ENCODE results near the gene TJAP1. TPM values are rescaled to one million over a fixed set of nuclear protein-coding genes. Genes with fewer than 3 reads are reported as not detected.

TJAP1 gene
- total and polyA plus RNA-seq, 8 donors: 24.5 to 46.9 (median 37.5) TPM

DNA sequence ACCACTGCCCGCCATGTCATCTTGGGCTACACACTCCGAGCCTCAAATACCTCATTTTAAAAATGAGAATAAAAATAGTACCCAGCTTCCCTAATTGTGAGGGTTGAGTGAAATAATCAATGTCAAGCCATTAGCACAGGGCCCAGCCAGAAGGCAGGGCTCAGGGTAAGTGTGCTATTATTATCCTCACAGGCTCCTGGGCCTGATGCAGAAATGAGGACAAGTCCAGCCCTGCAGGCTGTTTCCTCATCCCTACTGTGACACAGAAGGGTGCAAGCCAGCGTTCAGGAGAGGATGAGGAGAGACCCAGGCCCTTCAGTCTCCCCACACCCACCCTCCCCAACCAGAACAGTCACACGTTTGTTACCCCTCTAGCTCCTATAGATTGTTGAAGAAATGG, 26.0 kb upstream of the TJAP1 start:
- Histone ChIP-seq H3K4me1 (peaks cover 0 to 21% of the 10 kb centered on the region in 2 donors), H3K27me3 (peaks cover 3 to 23% of the 10 kb centered on the region in 2 donors), H3K27ac (no peak overlapping the region), H3K9me3 (no peaks in the 10 kb centered on the region), H3K4me3 (no peak overlapping the region), H3K36me3 (peaks cover 0 to 72% of the 10 kb centered on the region in 2 donors)
- intact Hi-C loops (cut with DNase I): loop anchor here (5.0 to 10.0 kb wide), 2 partner anchors 53 to 56 kb away; no protein-coding TSS in a partner anchor
- TF ChIP-seq, protein P1, sequence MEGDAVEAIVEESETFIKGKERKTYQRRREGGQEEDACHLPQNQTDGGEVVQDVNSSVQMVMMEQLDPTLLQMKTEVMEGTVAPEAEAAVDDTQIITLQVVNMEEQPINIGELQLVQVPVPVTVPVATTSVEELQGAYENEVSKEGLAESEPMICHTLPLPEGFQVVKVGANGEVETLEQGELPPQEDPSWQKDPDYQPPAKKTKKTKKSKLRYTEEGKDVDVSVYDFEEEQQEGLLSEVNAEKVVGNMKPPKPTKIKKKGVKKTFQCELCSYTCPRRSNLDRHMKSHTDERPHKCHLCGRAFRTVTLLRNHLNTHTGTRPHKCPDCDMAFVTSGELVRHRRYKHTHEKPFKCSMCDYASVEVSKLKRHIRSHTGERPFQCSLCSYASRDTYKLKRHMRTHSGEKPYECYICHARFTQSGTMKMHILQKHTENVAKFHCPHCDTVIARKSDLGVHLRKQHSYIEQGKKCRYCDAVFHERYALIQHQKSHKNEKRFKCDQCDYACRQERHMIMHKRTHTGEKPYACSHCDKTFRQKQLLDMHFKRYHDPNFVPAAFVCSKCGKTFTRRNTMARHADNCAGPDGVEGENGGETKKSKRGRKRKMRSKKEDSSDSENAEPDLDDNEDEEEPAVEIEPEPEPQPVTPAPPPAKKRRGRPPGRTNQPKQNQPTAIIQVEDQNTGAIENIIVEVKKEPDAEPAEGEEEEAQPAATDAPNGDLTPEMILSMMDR (IDR thresholded peaks at IDR 0.05): no peak
- no peak for ATAC-seq
- no peak for DNase-seq

GRCh38 chr6:43451939-43452338, 25.4 kb upstream of the TJAP1 start:
- peaks cover 8 to 29% of the 10 kb centered on the region in 2 donors for H3K27me3 ChIP-seq
- no peak for DNase-seq
- TF ChIP-seq, protein P1 (IDR thresholded peaks at IDR 0.05): no peak
- no peak for ATAC-seq
- intact Hi-C loops (cut with DNase I): loop anchor here (5.0 to 10.0 kb wide), 2 partner anchors 53 to 55 kb away; no protein-coding TSS in a partner anchor
- no peak overlapping the region for H3K27ac ChIP-seq
- peaks cover 0 to 21% of the 10 kb centered on the region in 2 donors for H3K4me1 ChIP-seq
- no peak overlapping the region for H3K4me3 ChIP-seq
- peaks cover 0 to 66% of the 10 kb centered on the region in 2 donors for H3K36me3 ChIP-seq
- no peaks in the 10 kb centered on the region for H3K9me3 ChIP-seq

GRCh38 chr6:43452896-43453295, 24.5 kb upstream of the TJAP1 start:
- Histone ChIP-seq H3K36me3 (peaks cover 0 to 56% of the 10 kb centered on the region in 2 donors), H3K27ac (no peak overlapping the region), H3K9me3 (no peaks in the 10 kb centered on the region), H3K27me3 (peaks cover 8 to 38% of the 10 kb centered on the region in 2 donors), H3K4me3 (no peak overlapping the region), H3K4me1 (peaks cover 0 to 21% of the 10 kb centered on the region in 2 donors)
- no peak for ATAC-seq
- TF ChIP-seq, protein P1 (IDR thresholded peaks at IDR 0.05): no peak
- intact Hi-C loops (cut with DNase I): loop anchor here (5.0 to 10.0 kb wide), 2 partner anchors 52 to 54 kb away; no protein-coding TSS in a partner anchor
- DNase-seq: no peak

- Histone ChIP-seq H3K36me3 (peaks cover 0 to 47% of the 10 kb centered on the region in 2 donors), H3K4me3 (no peak overlapping the region), H3K9me3 (no peaks in the 10 kb centered on the region), H3K4me1 (peaks cover 0 to 21% of the 10 kb centered on the region in 2 donors), H3K27ac (no peak overlapping the region), H3K27me3 (peaks cover 8 to 48% of the 10 kb centered on the region in 2 donors)
- no peak for DNase-seq
- ATAC-seq: no peak
- TF ChIP-seq, protein P1 (IDR thresholded peaks at IDR 0.05): no peak
- intact Hi-C loops (cut with DNase I): loop anchor here (5.0 to 10.0 kb wide), 2 partner anchors 51 to 53 kb away; no protein-coding TSS in a partner anchor
These were observed 23.5 kb upstream of the TJAP1 start for GRCh38 chr6:43453831-43454230.

DNA sequence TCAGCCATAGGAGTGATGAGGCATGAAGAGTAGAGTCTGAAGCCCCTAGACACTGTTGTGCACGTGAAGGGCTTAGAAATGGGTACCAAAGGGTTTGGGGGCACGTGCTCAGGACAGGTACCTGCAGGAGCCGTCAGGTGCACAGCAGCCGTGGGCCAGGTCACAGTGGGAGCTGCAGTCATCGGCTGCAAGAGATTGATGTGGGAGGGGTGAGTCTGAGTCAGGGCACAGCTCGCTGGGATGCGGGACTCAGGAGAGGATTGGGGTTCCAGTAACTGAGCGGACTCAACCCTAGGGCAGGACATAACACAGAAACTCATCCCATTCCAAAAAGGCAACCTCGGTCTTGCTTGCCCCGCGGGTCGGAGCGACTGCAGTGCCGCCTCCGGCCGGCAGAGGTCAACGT, 23.1 kb upstream of the TJAP1 start:
- Histone ChIP-seq H3K4me1 (peaks cover 0 to 21% of the 10 kb centered on the region in 2 donors), H3K4me3 (peak overlapping the region; percentile 42 to 54), H3K9me3 (no peaks in the 10 kb centered on the region), H3K36me3 (peaks cover 0 to 43% of the 10 kb centered on the region in 2 donors), H3K27me3 (peaks cover 12 to 52% of the 10 kb centered on the region in 2 donors), H3K27ac (no peak overlapping the region)
- TF ChIP-seq, protein P1 (IDR thresholded peaks at IDR 0.05): peak; percentile 96
- intact Hi-C loops (cut with DNase I): loop anchor here (5.0 to 10.0 kb wide), 2 partner anchors 51 to 53 kb away; no protein-coding TSS in a partner anchor
- ATAC-seq (peak; percentile 7), DNase-seq (no peak)

Data from left lung (tissue), 10 donors.